NCI-H146 treated with DMSO at 0.1 percent for 48 hours (cell line): ENCODE measurements around the gene RPL21.
"Not testable (repeated sequence)": the region's sequence is repeated elsewhere in the genome, so short reads cannot be mapped to it uniquely, and the experiment has no call there.

Experiments used
- DNase-seq: peaks from one replicate; lab custom pipeline; 2025; ENCODE audit not compliant: unreplicated experiment; lab: John Stamatoyannopoulos, UW

Gene RPL21

DNA sequence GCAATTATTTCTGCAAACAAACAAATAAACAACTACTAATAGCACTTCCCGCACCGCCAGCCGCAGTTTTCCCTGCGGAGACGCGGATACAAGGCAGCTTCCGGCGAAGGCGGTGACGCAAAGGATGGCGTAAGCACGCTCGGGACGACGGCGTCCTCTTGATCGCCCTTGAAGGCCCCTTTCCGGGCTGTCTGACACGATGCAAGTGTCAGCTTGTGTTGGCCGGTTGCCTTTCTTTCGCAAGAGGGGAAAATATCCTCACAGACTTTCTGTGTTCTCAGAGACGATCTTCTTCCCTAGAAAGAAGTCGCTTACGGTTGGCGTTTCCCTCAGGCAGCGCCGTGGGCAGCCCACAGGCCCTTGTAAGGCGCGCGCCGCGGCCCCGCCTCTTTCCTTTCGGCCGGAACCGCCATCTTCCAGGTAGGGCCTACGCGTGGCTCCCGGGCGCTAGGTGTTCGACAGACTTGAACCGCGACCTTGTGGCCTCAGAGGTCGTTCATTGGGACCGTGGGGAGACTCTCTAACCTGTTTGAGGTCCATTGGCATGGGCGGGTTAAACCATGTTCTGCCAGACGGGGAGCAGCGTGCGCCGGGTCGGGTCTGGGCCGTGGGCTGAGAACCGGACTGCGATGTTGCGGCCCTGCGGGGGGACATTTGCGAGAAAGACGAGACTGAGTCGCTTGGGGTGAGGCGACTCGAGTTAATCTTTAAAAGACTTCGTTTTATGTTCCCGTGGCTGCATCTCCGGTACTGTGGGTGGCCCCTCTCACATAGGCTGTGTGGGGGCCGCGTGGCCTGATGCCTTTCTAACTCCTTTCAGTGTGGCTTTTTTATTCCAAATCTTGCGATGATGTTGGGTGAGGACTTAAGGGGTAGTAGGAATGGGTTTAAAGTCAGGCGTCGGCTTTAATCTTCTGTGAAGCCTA, at the start of gene RPL21:
RPL21 (plus strand) TSS at position 393 of the 926 bp plus-strand sequence. CDS start 2,219 bp downstream, outside the sequence.
- DNase-seq: peak; percentile 75

DNA sequence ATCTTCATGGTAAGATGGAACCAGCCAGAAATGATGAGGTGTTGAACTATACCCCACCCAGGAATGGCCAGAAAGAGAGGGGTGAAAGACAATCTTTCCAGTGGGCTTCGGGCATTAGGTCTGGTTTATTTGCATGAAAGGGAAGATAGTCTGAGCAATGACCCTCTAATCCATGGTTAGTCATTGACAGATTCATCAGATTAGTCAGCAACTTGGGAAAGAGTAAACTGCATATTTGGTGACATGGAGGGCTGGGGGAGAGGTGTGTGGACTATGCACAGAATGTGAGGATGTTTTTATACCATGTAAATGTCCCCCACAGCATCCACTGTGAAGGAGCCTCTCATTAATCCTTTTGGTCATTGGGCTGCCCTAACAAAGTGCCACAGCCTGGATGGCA, 49.7 kb upstream of the RPL21 start:
- no peak for DNase-seq

DNA sequence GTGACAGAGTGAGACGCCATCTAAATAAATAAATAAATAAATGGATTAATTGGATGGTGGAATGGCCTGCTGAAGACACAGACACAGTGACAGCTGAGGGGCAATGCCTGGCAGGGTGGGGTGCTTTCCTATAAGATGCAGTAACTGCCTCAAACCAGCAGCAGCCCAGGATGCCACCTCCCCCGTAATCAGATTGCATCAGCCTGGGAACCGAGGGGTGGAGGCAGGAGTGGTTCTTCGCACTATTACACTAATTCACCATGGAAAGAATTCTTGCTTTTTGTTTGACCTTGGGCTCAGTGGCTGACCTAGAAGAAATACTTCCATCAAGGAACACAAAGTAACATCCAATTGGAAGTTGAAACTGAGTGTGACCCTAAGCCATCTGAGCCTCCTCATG, 48.2 kb upstream of the RPL21 start:
- DNase-seq: no peak

DNA sequence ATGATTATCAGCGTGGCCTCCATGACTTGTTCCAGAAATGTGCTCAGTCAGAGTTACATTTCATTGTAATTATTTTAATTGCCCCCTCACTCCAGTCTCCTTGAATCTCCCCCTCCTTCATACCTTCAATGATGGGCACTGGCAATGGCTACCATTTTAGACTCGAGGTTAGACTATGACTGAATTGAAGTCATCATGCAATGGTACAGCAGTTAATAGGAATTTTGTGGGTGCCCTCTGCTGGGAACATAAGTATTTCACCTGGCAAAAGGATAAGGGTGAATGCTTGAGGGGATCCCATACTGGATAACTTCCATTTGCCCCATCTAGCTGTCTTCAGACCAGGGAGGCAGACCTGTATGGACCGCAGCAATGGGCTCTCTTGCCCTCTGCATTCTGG, 47.5 kb upstream of the RPL21 start:
- no peak for DNase-seq

DNA sequence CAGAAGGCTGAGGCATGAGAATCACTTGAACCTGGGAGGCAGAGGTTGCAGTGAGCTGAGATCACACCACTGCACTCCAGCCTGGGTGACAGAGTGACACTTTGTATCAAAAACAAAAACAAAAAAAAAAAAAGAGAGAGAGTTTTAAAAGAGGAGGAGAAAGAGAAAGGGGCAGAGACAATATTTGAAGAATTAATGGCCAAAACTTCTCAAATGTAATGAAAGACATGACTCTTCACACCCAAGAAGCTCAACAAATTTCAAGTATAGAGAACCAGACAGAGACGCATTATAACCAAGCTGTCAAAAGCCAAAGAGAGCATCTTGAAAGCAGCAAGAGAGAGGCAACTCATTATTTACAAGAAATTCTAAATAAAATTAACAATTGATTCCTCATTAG, 42.8 kb upstream of the RPL21 start:
- no peak for DNase-seq

DNA sequence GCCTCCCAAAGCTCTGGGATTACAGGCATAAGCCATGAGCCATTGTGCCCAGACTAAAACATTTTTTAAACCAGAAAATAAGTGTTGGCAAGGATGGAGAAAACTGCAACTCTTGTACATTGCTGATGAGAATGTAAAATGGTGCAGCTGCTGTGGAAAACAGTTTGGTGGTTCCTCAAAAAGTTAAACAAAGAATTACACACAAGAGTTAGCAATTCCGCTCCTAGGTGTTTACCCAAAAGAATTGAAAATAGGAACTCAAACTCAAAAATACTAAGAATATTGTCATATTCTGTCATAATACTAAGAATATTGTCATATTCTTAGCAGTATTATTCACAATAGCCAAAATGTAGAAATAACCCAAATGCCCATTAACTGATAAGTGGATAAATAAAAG, 40.1 kb upstream of the RPL21 start:
- DNase-seq: no peak

DNA sequence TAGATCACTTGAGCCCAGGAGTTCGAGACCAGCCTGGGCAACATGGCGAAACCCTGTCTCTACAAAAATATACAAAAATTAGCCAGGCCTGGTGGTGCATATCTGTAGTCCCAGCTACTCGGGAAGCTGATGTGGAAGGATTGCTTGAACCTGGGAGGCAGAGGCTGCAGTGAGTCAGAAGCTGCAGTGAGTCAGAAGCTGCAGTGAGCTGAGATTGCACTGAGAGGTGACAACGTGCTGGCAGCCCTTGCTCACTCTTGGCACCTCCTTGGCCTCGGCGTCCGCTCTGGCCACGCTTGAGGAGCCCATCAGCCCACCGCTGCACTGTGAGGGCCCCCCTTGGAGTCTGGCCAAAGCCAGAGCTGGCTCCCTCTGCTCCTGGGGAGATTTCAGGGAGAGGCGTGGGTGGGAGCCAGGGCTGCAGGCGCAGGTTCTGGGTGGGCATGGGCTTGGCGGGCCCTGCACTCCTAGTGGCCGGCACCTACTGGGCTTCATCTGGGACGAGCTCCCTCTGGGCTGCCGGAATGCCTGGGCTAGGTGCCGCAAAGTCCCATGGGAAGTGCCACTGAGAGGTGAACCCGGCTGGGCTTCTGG, 39.5 kb upstream of the RPL21 start:
- no peak for DNase-seq

DNA sequence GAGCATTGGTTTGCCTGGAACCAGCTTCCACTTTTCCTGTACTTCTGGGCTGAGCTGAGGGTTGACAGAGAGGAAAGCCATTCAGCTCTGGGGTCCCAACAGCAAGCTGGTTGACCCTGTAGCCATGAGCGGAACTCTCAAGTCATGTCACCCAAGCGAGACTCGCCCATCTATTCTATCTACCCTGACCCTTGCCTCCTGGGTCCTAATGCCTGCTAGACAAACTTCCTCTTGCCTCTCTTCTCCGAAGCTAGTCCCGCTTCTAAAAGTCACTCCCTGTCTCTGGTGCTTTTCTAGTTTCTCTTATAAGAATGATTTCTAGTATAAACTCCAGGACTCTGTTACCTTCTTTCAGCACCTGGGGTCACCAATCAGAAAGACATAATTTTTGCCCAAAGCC, 38.0 kb upstream of the RPL21 start:
- DNase-seq: not testable (repeated sequence)

DNA sequence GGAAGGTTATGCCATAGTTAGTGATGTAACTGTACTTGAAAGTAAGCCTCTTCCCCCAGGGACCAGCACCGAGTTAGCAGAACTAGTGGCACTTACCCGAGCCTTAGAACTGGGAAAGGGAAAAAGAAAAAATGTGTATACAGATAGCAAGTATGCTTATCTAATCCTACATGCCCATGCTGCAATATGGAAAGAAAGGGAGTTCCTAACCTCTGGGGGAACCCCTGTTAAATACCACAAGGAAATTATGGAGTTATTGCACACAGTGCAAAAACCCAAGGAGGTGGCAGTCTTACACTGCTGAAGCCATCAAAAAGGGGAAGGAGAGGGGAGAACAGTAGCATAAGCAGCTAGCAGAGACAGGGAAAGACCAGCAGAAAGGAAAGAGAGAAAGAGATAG, 33.6 kb upstream of the RPL21 start:
- not testable (repeated sequence) for DNase-seq

DNA sequence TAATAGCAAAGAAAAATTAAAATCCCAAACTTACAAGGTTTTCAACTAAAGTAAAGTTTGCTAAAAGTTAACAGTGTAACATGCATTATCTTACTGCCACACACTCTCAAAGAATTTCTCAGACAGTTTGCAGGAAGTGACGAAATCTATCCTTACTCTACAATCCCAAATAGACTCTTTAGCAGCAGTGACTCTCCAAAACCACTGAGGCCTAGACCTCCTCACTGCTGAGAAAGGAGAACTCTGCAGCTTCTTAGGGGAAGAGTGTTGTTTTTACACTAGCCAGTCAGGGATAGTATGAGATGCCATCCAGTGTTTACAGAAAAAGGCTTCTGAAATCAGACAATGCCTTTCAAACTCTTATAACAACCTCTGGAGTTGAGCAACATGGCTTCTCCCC, 32.5 kb upstream of the RPL21 start:
- not testable (repeated sequence) for DNase-seq

DNA sequence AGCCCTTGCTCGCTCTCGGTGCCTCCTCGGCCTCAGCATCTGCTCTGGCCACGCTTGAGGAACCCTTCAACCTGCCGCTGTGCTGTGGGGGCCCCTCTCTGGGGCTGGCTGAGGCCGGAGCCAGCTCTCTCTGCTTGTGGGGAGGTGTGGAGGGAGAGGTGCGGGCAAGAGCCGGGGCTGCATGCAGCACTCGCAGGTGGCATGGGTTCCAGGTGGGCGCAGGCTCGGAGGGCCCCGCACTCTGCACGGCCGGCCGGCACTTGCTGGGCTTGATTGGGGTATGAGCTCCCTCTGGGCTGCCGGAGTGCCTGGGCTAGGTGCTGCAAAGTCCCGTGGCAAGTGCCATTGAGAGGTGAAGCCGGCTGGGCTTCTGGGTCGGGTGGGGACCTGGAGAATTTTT, 31.7 kb upstream of the RPL21 start:
- DNase-seq: no peak

DNA sequence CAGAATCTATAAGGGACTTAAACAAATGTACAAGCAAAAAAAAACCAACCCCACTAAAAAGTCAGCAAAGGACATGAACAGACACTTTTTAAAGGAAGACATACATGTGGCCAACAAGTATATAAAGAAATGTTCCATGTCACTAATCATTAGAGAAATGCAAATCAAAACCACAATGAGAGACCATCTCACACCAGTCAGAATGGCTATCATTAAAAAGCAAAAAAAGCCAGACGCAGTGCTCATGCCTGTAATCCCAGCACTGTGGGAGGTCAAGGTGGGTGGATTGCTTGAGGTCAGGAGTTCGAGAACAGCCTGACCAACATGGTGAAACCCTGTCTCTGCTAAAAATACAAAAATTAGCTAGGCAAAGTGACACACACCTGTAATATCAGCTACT, 29.3 kb upstream of the RPL21 start:
- not testable (repeated sequence) for DNase-seq

DNA sequence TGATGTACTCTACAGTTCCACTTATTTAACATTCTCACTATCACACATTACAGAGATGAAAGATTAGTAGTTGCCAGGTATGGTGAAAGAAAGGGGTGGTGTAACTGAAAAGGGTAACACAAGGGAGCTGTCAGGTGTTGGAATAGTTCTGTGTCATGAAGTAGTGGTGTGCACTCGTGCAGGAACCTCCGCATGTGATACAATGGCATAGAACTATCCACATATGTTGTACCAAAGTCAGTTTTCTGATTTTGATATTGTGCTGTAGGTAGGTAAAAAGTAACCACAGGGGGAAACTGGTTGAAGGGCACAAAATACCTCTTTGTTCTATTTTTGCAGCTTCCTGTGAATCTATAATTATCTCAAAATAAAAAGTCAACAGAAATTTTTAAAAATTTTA, 24.4 kb upstream of the RPL21 start:
- no peak for DNase-seq

DNA sequence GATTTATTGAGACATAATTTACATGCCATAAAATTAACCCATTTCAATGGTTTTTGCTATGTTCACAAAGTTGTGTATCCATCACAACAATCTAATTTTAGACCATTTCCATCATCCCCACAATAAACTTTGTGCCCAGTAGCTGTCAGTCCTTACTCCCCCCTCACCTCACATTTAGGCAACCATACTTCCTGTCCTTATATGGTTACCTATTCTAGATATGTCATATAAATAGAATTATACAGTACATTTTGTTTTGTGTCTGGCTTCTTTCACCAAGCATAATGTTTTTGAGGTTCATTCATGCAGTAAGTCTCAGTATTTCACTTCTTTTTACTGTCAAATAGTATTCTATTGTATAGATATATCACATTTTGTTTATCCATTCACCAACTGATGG, 23.2 kb upstream of the RPL21 start:
- no peak for DNase-seq

DNA sequence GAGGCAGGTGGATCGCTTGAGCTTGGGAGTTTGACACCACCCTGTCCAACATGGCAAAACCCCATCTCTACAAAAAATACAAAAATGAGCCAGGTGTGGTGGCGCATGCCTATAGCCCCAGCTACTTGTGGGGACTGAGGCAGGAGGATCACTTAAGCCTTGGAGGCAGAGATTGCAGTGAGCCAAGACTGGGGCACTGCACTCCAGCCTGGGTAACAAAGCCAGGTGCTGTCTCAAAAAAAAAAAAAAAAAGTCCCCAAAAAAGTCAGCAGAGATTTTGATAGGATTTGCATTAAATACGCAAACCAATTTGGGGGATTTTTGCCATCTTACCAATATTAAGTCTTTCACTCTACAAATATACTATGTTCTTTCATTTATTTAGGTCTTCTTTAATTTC, 21.7 kb upstream of the RPL21 start:
- DNase-seq: no peak

DNA sequence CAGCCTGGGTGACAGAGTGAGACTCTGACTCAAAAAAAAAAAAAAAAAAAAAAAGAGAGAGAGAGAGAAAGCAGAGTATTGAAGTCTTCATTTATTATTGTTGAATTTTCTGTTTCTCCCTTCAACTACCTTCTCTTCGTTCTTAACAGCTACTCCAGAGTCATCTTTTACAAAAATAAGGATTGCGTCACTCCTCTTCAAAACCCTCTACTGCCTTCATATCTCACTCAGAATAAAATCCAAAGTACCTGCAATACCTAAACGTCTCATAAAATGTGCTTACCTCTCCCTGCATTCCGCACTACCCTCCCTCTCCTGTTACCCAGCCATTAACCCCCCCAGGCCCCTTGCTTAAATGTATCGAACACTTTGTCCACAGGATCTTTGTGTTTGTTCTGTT, 17.4 kb upstream of the RPL21 start:
- no peak for DNase-seq

DNA sequence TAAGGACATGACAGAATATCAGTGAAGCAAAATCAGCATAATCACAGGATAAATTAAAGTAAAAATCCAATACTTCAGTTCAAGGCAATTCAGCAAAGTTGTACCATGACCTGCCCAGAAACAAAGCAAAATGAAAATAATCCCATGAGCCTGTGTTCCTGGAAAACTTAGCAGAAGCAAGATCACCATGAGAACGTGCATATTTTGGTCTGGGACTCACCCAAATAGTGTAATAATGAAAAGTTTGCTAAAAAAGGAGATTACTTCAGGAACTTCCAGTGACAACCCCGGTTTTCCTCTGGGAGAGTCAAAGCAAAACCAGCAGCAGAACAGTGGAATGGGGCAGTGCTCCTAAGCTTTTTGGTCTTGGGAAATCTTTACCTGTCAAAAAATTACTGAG, 14.9 kb upstream of the RPL21 start:
- DNase-seq: no peak

DNA sequence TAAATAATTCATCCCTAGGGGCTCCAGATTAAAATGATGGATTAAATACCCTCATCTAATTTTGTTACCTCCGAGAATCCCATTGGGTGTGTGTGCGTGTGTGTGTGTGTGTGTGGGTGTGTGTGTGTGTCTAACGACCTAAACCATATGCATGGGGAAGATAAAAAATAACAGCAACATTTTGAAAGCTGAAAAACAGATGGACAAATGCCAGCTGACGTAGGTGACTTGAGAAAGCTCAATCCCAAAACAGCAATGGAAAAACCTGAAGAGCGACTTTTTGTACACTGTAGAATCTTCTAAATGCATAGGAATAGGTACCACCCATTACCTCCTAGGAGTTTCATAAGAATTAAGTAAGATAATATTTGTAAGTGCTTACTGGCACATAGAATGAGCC, 8.7 kb upstream of the RPL21 start:
- no peak for DNase-seq

DNA sequence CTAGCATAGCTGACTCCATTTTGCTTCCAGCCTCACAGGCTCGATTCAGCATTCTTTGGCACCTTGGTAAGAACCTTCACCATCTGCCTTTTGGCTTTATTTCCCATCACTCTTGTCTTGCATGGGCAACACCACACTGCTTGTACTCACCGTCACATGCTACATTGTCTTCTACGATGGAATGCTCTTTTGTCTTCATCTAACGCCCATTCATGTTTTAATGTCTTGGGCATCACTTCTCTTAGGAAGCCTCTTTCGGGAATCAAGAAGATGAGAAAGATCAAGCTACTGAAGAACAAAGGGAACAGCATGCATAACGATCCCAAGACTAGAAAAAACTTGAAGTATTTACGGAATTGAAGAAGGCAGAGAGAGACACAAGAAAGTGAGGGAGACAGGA, 5.7 kb upstream of the RPL21 start:
- no peak for DNase-seq

DNA sequence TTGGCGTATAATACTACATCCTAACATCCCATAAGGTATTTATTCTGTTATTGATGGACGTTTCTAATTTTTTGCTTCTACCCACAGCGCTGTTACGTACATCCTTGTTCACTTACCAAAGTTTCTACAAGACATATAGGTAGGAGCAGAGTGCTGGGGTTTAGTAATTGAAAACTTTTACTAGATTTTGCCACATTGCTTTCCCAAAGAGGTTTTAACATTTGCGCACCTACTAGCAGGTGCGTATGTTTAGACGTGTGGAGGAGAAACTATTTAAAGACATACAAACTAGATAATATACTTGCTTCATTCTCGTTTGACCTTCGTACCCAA, 559 bp upstream of the RPL21 start:
- DNase-seq: no peak

DNA sequence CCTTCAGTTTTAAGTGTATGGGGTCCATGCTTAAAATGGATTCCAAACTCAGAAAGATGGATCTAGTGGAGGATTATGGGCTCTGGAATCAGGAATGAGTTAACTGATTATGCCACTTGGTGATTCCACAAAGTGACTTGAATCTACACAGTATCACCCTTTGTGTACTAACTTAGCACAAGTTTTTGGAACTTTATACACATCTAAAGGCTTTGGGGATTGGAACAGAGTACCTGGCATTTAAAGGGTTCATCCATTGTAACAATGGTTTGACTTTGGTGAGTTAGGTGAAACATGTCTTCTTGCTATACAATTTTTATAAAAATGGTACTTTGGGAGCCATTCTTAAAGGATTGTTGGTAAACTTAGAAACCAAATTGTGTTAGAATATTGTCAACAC, 1.1 kb downstream of the RPL21 start:
- DNase-seq: no peak

DNA sequence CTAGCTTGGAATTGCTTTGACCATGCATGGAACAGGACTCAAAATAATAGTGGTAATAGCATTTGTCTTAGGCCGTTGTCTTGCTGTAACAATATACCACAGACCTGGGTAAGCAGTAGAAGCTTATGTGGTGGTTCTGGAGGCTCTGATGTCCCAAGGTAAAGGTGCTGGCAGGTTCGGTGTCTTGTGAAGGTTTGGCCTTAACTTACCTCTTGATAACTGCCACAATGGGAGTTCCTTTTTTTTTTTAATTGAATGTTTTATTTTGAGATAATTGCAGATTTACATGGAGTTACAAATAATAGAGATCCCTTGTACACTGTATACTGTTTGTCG, 5.8 kb downstream of the RPL21 start:
- DNase-seq: no peak
